ENCODE results near the gene SHISAL2A. TPM values are rescaled to one million over a fixed set of nuclear protein-coding genes. Genes with fewer than 3 reads are reported as not detected.

The SHISAL2A gene
- polyA plus RNA-seq, 1 donor (not counting 4 experiments of a cell fraction or from before 2014, with no cell fraction given), result 0.04 TPM

- Histone ChIP-seq H3K36me3 (ENCODE audit: control insufficient read depth in 2 of 2, extremely low read depth in 1 of 2, insufficient read depth in 2 of 2, low read length in 2 of 2) (no peaks in the 10 kb centered on the region), H3K4me3 (ENCODE audit: control insufficient read depth in 2 of 3, extremely low read depth in 1 of 3, insufficient read depth in 2 of 3, low read depth in 1 of 3, low read length in 3 of 3) (no peak overlapping the region), H3K4me1 (ENCODE audit: control insufficient read depth, extremely low read depth, insufficient read depth, low read length) (no peaks in the 10 kb centered on the region), H2AFZ (ENCODE audit: control insufficient read depth, low read length) (no peak overlapping the region), H3K27me3 (ENCODE audit: control insufficient read depth, extremely low read depth, insufficient read depth, low read length) (peaks cover 4% of the 10 kb centered on the region), H3K9me3 (ENCODE audit: control insufficient read depth, low read depth, low read length) (no peaks in the 10 kb centered on the region), H3K79me2 (ENCODE audit: control insufficient read depth, insufficient read depth, low read length) (no peaks in the 10 kb centered on the region), H3K4me2 (ENCODE audit: control insufficient read depth, extremely low read depth, insufficient read depth, low read depth, low read length) (no peak overlapping the region), H4K20me1 (ENCODE audit: control insufficient read depth, extremely low read depth, insufficient read depth, low read length) (no peaks in the 10 kb centered on the region), H3K9ac (ENCODE audit: control insufficient read depth, extremely low read depth, insufficient read depth, low read length) (no peak overlapping the region), H3K27ac (ENCODE audit: control insufficient read depth, insufficient read depth, low read length) (no peak overlapping the region), H3K9me1 (ENCODE audit: control insufficient read depth, extremely low read depth, insufficient read depth, low read length) (no peaks in the 10 kb centered on the region)
- no peak for DNase-seq (ENCODE audit: low read depth, low spot score)
- no peak for FAIRE-seq
- TF ChIP-seq CTCF (optimal IDR thresholded peaks at IDR 0.05 in 1 of 3, IDR thresholded peaks at IDR 0.05 in 1 of 3, conservative IDR thresholded peaks at IDR 0.05 in 1 of 3; ENCODE audit: extremely low read depth in 1 of 3, insufficient read depth in 2 of 3, low read length in 3 of 3) (no peak), EZH2 (IDR thresholded peaks at IDR 0.05; ENCODE audit: low read length) (no peak)
- dilution Hi-C loops (cut with MboI; ENCODE audit: extremely low pct_ligation_motif_present, low sequenced_read_pairs), result no loop called here
Observed at GRCh38 chr1:52613636-52614373, 19.2 kb upstream of the SHISAL2A start.

GRCh38 chr1:52614671-52615070 lies 18.3 kb upstream of the SHISAL2A start:
- Histone ChIP-seq H3K79me2 (ENCODE audit: control insufficient read depth, insufficient read depth, low read length) (no peaks in the 10 kb centered on the region), H3K27ac (ENCODE audit: control insufficient read depth, insufficient read depth, low read length) (no peak overlapping the region), H3K4me3 (ENCODE audit: control insufficient read depth in 2 of 3, extremely low read depth in 1 of 3, insufficient read depth in 2 of 3, low read depth in 1 of 3, low read length in 3 of 3) (no peak overlapping the region), H3K4me2 (ENCODE audit: control insufficient read depth, extremely low read depth, insufficient read depth, low read depth, low read length) (no peak overlapping the region), H3K9ac (ENCODE audit: control insufficient read depth, extremely low read depth, insufficient read depth, low read length) (no peak overlapping the region), H3K9me3 (ENCODE audit: control insufficient read depth, low read depth, low read length) (no peaks in the 10 kb centered on the region), H2AFZ (ENCODE audit: control insufficient read depth, low read length) (no peak overlapping the region), H3K27me3 (ENCODE audit: control insufficient read depth, extremely low read depth, insufficient read depth, low read length) (peaks cover 4% of the 10 kb centered on the region), H4K20me1 (ENCODE audit: control insufficient read depth, extremely low read depth, insufficient read depth, low read length) (no peaks in the 10 kb centered on the region), H3K4me1 (ENCODE audit: control insufficient read depth, extremely low read depth, insufficient read depth, low read length) (no peaks in the 10 kb centered on the region), H3K36me3 (ENCODE audit: control insufficient read depth in 2 of 2, extremely low read depth in 1 of 2, insufficient read depth in 2 of 2, low read length in 2 of 2) (no peaks in the 10 kb centered on the region), H3K9me1 (ENCODE audit: control insufficient read depth, extremely low read depth, insufficient read depth, low read length) (no peaks in the 10 kb centered on the region)
- no peak for DNase-seq (ENCODE audit: low read depth, low spot score)
- TF ChIP-seq EZH2 (IDR thresholded peaks at IDR 0.05; ENCODE audit: low read length) (no peak), CTCF (optimal IDR thresholded peaks at IDR 0.05 in 1 of 3, IDR thresholded peaks at IDR 0.05 in 1 of 3, conservative IDR thresholded peaks at IDR 0.05 in 1 of 3; ENCODE audit: extremely low read depth in 1 of 3, insufficient read depth in 2 of 3, low read length in 3 of 3) (no peak)
- FAIRE-seq, result no peak
- dilution Hi-C loops (cut with MboI; ENCODE audit: extremely low pct_ligation_motif_present, low sequenced_read_pairs), result no loop called here
